IPS-18c (cell line): ENCODE results near the gene ST6GALNAC3.

Experiments
- H3K4me3 ChIP-seq: 2 replicates; pipeline ENCODE4 v1.7.0; 2013; ENCODE audit warnings: low read depth, mild to moderate bottlenecking, low read length, moderate library complexity; ENCODE audit not compliant: insufficient read depth
- H3K9me3 ChIP-seq: one replicate; pipeline ENCODE4 v1.6.1; 2013; ENCODE audit warnings: mild to moderate bottlenecking, low read length, moderate library complexity; ENCODE audit not compliant: control insufficient read depth, insufficient read depth

ST6GALNAC3 gene

GRCh38 chr1:76148460-76148859 is 73.9 kb downstream of the ST6GALNAC3 start:
- no peak overlapping the region for H3K4me3 ChIP-seq
- H3K9me3 ChIP-seq, result no peaks in the 10 kb centered on the region

- H3K9me3 ChIP-seq, result no peaks in the 10 kb centered on the region
Measured at GRCh38 chr1:76153841-76154205, 79.3 kb downstream of the ST6GALNAC3 start.

GRCh38 chr1:76154206-76154956 is 79.8 kb downstream of the ST6GALNAC3 start:
- Histone ChIP-seq H3K9me3 (no peaks in the 10 kb centered on the region), H3K4me3 (no peak overlapping the region)

More at GRCh38 chr1:76153841-76154205, 79.3 kb downstream of the ST6GALNAC3 start:
- no peak overlapping the region for H3K4me3 ChIP-seq

- no peak overlapping the region for H3K4me3 ChIP-seq
- no peaks in the 10 kb centered on the region for H3K9me3 ChIP-seq
Measured at GRCh38 chr1:76156987-76157386, 82.4 kb downstream of the ST6GALNAC3 start.

GRCh38 chr1:76158126-76158525 is 83.6 kb downstream of the ST6GALNAC3 start:
- no peaks in the 10 kb centered on the region for H3K9me3 ChIP-seq
- no peak overlapping the region for H3K4me3 ChIP-seq

- Histone ChIP-seq H3K9me3 (no peaks in the 10 kb centered on the region), H3K4me3 (no peak overlapping the region)
Measured at GRCh38 chr1:76160225-76160624, 85.7 kb downstream of the ST6GALNAC3 start.

GRCh38 chr1:76161451-76161850 is 86.9 kb downstream of the ST6GALNAC3 start:
- H3K4me3 ChIP-seq, result no peak overlapping the region
- no peaks in the 10 kb centered on the region for H3K9me3 ChIP-seq

- Histone ChIP-seq H3K9me3 (peaks cover under 1% of the 10 kb centered on the region), H3K4me3 (no peak overlapping the region)
Measured at GRCh38 chr1:76162254-76162653, 87.7 kb downstream of the ST6GALNAC3 start.

GRCh38 chr1:76164165-76164564 is 89.6 kb downstream of the ST6GALNAC3 start:
- H3K9me3 ChIP-seq, result peaks cover 2% of the 10 kb centered on the region
- H3K4me3 ChIP-seq, result no peak overlapping the region

- Histone ChIP-seq H3K9me3 (peaks cover 2% of the 10 kb centered on the region), H3K4me3 (no peak overlapping the region)
Measured at GRCh38 chr1:76170084-76170483, 95.5 kb downstream of the ST6GALNAC3 start.

- peaks cover 2% of the 10 kb centered on the region for H3K9me3 ChIP-seq
- no peak overlapping the region for H3K4me3 ChIP-seq
Measured at GRCh38 chr1:76170513-76170912, 96.0 kb downstream of the ST6GALNAC3 start.

- Histone ChIP-seq H3K4me3 (no peak overlapping the region), H3K9me3 (no peaks in the 10 kb centered on the region)
Measured at GRCh38 chr1:76176000-76176399, 101.5 kb downstream of the ST6GALNAC3 start.

GRCh38 chr1:76177615-76178014 is 103.1 kb downstream of the ST6GALNAC3 start:
- Histone ChIP-seq H3K4me3 (no peak overlapping the region), H3K9me3 (no peaks in the 10 kb centered on the region)

- Histone ChIP-seq H3K9me3 (no peaks in the 10 kb centered on the region), H3K4me3 (no peak overlapping the region)
Measured at GRCh38 chr1:76179219-76179698, 104.7 kb downstream of the ST6GALNAC3 start.

GRCh38 chr1:76185207-76185606 is 110.7 kb downstream of the ST6GALNAC3 start:
- Histone ChIP-seq H3K4me3 (no peak overlapping the region), H3K9me3 (no peaks in the 10 kb centered on the region)

GRCh38 chr1:76186554-76187170 is 112.1 kb downstream of the ST6GALNAC3 start:
- H3K9me3 ChIP-seq, result no peaks in the 10 kb centered on the region
- no peak overlapping the region for H3K4me3 ChIP-seq

- H3K4me3 ChIP-seq, result no peak overlapping the region
Measured at GRCh38 chr1:76187436-76187835, 112.9 kb downstream of the ST6GALNAC3 start.

GRCh38 chr1:76189310-76189709 is 114.8 kb downstream of the ST6GALNAC3 start:
- H3K9me3 ChIP-seq, result no peaks in the 10 kb centered on the region
- H3K4me3 ChIP-seq, result no peak overlapping the region

More at GRCh38 chr1:76187436-76187835, 112.9 kb downstream of the ST6GALNAC3 start:
- H3K9me3 ChIP-seq, result no peaks in the 10 kb centered on the region
